Measurements from ENCODE around the gene IL1RAPL1.

DNA sequence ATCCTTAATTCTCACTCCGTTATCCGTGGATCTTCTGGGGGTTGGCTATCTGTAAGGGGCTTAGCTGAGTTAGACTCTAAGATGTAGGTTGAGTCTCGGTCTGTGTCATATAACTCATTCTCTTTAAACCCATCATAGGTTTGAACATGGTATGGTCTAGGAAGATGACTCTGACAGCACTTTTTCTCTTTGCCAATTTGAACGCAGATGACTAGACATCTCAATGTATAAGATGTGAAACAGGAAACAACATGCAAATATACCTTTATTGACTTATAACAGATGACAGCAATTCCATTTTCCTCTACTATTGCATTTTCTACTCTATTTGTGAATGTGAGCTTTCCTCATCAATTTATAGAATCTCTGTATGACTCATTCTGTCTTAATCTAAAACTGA lies 993.3 kb downstream of the IL1RAPL1 start:
- TF ChIP-seq, protein P1, sequence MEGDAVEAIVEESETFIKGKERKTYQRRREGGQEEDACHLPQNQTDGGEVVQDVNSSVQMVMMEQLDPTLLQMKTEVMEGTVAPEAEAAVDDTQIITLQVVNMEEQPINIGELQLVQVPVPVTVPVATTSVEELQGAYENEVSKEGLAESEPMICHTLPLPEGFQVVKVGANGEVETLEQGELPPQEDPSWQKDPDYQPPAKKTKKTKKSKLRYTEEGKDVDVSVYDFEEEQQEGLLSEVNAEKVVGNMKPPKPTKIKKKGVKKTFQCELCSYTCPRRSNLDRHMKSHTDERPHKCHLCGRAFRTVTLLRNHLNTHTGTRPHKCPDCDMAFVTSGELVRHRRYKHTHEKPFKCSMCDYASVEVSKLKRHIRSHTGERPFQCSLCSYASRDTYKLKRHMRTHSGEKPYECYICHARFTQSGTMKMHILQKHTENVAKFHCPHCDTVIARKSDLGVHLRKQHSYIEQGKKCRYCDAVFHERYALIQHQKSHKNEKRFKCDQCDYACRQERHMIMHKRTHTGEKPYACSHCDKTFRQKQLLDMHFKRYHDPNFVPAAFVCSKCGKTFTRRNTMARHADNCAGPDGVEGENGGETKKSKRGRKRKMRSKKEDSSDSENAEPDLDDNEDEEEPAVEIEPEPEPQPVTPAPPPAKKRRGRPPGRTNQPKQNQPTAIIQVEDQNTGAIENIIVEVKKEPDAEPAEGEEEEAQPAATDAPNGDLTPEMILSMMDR (IDR thresholded peaks at IDR 0.05; ENCODE audit: insufficient read depth, low read depth, low read length) = no peak
- TF ChIP-seq EZH2 (IDR thresholded peaks at IDR 0.05; ENCODE audit: insufficient read depth, low read length) = no peak
